Right kidney (tissue), 1 donor: Measurements from ENCODE around the gene HSPBAP1.
"Not testable (repeated sequence)": the region's sequence is repeated elsewhere in the genome, so short reads cannot be mapped to it uniquely, and the experiment has no call there.

Source experiments
- DNase-seq: peaks from one replicate; pipeline ENCODE4 v3.0.0-alpha.2; 2016

The HSPBAP1 gene

GRCh38 chr3:122732682-122733525 lies 60.7 kb downstream of the HSPBAP1 start:
- not testable (repeated sequence) for DNase-seq

- no peak for DNase-seq
These were observed 63.4 kb downstream of the HSPBAP1 start for GRCh38 chr3:122730240-122730639.

DNA sequence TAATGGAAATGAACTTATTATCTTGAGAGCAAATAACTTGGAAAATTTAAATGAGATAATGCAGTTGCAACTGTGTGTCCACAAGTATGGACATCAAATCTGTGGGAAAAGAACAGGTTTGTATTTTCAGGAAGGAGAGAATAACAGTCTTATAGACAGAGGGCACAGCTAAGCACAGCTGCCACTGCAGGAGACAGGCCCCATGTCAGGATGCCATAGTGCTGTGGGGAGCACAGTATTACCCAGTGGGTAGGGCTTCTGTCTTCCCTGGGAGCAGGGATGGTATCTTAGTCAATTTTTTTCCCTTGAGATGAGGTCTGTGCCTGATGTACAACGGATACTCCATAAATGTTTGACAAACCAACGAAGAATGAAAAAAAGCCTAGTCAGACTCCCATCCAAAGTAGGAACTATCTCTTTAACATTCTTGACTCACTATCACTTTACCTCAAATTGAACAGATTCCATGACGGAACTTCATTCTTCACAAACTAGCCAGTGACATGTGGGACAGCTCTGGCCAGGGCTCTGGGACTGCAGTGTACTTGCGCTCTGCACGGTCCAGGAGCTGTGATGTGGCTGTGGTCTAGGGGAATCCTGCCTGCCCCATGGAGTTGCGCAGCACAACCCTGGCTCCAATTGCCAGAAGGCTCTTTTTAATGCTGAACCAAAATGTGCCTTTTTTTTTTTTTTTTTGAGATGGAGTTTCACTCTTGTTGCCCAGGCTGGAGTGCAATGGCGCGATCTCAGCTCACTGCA lies 64.7 kb downstream of the HSPBAP1 start:
- no peak for DNase-seq

- DNase-seq = no peak
These were observed 65.4 kb downstream of the HSPBAP1 start for GRCh38 chr3:122728186-122728585.

GRCh38 chr3:122727766-122728165 lies 65.9 kb downstream of the HSPBAP1 start:
- DNase-seq = no peak

- DNase-seq = no peak
These were observed 66.3 kb downstream of the HSPBAP1 start for GRCh38 chr3:122727294-122727693.

DNA sequence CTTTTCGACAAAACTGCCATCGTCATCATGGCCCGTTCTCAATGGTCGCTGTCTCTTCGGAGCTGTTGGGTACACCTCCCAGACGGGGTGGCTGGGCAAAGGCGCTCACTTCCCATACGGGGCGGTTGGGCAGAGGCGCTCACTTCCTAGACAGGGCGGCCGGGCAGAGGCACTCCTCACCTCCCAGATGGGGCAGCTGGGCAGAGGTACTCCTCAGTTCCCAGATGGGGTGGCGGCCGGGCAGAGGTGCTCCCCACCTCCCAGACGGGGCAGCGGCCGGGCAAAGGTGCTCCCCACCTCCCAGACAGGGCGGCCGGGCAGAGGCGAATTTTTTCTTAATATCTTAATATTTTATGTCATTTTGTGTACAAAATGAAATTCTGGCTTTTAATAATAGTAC lies 68.5 kb downstream of the HSPBAP1 start:
- DNase-seq = no peak

DNA sequence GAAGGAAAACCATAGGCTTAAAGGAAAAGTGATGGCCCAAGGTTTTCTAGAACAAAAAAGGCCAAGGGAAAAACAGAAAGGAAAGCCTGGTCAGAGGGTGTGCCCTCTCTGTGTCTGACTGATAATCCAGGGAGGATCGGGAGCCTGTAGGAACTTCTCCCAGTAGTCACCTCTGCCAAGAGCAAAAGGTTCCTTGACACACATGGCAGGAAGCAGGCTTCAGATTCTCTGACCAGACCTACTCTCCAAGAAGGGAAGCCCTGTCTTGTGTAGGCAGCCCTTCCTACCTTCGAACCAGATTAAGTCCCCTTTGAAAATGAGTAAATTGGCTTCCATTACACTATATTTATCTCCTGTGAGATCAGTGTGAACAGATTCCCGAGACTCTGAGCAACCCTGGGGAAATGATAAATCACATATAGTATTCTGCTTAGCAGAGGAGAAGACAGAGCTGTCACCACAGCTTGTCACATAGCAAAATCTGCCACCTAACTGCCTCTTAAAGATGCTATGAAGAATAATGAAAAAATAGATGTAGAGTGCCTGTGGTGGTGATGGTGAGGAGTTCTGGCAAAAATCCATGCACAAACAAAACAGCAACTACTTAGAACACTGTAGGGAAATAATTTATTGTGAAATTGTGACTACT lies 74.2 kb downstream of the HSPBAP1 start:
- DNase-seq = no peak

DNA sequence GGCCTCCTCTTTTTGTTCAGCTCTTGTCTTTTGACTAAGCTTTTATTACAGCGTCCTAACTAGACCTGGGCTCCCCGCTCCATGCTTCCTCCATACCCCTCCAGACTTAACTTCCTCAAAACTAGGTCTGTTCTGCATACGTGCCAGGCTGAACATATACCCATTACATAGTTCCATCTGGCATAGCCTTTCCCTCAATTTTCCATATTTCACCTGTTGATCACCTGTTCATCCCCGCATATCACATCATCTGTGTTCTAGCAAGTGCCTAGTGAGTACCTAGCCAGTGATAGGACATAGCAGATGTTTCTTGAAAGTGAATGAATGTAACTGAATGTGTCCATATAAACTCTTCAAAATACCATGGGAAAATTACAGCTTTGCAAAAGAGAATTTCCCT lies 77.0 kb downstream of the HSPBAP1 start:
- no peak for DNase-seq

DNA sequence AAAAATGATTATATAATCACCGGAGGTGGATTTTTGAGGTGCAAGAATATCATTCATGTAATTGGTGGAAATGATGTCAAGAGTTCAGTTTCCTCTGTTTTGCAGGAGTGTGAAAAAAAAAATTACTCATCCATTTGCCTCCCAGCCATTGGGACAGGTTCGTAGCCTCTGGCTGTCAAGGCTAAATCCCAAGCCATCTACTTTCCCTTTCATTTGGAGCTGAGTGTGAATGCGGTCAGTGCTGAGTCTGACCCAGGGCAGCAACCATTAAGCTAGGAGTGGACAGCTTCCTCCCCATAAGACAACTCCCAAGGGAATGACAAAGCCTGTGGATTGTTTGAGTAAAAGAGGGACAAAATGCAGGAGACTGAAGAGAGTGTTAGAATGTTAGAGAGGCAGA lies 79.4 kb downstream of the HSPBAP1 start:
- DNase-seq = no peak

GRCh38 chr3:122710616-122711251 lies 82.9 kb downstream of the HSPBAP1 start:
- not testable (repeated sequence) for DNase-seq

GRCh38 chr3:122705379-122705778 lies 88.3 kb downstream of the HSPBAP1 start:
- no peak for DNase-seq

DNA sequence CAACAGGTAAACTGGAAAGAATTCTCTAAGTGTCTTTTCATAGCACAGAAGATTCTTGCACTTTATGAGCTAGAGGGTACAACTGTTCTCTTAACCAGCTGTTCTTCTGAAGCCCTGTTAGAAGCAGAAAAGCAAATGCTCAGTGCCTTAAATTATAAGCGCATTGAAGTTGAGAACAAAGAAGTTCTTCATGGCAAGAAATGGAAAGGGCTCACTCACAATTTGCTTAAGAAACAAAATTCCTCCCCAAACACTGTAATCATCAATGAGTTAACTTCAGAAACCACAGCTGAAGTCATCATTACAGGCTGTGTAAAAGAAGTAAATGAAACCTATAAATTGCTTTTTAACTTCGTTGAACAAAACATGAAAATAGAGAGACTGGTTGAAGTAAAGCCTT lies 93.4 kb downstream of the HSPBAP1 start:
- no peak for DNase-seq

DNA sequence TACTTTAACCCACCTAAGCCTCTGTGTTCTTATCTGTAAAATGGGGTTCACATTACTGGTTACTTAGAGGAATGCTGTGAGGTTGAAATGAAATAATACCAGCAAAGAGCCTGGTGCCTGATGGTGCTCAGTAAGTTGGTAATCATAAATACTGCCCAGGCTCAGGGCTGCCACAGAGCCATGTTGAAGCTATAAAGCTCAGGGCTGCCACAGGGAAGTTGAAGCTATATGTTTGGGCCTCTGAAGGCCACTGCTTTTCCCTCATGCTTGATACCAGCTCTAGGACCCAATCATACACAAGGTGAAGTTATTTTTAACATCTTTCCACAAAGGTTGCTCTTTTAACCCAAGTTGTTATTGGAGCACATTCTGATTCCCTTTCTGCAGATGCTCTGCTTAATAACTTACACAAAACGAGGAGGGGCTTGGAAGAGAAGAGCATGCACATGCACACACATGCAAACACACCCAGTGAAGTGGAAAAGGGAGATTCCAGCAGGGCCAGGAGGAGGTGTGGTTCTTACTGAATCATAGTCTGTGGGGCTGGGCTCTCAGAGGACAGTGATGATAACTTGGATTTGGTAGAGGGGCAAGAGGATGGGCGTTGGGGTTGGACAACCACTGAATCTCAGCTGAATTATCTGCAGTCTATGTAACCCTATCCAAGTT lies 95.5 kb downstream of the HSPBAP1 start:
- DNase-seq = no peak

- DNase-seq = no peak
These were observed 97.6 kb downstream of the HSPBAP1 start for GRCh38 chr3:122695927-122696561.

DNA sequence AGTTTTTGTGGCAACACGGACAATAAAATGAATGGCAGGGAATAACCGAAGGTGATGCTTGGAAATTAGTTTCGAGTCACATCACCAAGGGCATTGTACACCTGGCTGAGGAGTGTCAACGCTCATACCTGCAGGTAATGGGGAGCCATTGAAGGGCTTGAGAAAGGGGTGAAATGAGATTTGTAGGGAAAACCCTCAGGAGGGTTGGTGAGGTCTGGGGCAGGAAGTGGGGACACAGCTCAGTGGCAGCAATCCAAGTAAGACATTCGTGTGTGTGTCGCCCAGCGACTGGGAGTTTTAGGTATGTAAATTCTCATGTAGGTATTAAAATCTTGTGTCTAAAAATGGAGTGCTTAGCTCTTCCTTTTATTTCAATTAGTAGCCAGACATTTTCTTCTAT lies 98.7 kb downstream of the HSPBAP1 start:
- no peak for DNase-seq

GRCh38 chr3:122692674-122693073 lies 101.0 kb downstream of the HSPBAP1 start:
- no peak for DNase-seq

- DNase-seq = no peak
These were observed 102.4 kb downstream of the HSPBAP1 start for GRCh38 chr3:122691195-122691594.

GRCh38 chr3:122690096-122690495 lies 103.5 kb downstream of the HSPBAP1 start:
- DNase-seq = no peak
